WTC11 (cell line): Measurements from ENCODE around the gene TRABD. TPM values are rescaled to one million over a fixed set of nuclear protein-coding genes. Genes with fewer than 3 reads are reported as not detected.

Experiments
- ATAC-seq: fragments of 200-7000 bp; cut with Tn5 transposase; 2 replicates; pipeline ENCODE4 v1.10.0; 2021; ENCODE audit warnings: mild to moderate bottlenecking, moderate library complexity
- CTCF ChIA-PET: fragments of 300-600 bp; sonication (Branson Sonifier 250); formaldehyde crosslinking; loops from one replicate; lab custom pipeline; 2021; ENCODE audit warnings: antibody characterized with exemption; lab: Charles Lee
- POLR2A ChIA-PET: fragments of 350-600 bp; sonication (Branson Sonifier 250); formaldehyde crosslinking; loops from one replicate; lab custom pipeline; 2021; ENCODE audit warnings: antibody characterized with exemption; lab: Charles Lee
- DNase-seq: peaks from one replicate; pipeline ENCODE4 v3.0.0; 2021; ENCODE audit warnings: low spot score
- H3K27ac Mint-ChIP-seq: 2 replicates; pipeline ENCODE4 v1.8.0; 2021; ENCODE audit warnings: mixed read lengths
- H3K27me3 Mint-ChIP-seq: 2 replicates; pipeline ENCODE4 v1.8.0; 2021; ENCODE audit warnings: low read depth, mild to moderate bottlenecking, moderate library complexity, mixed read lengths
- H3K36me3 Mint-ChIP-seq: 2 replicates; pipeline ENCODE4 v1.8.0; 2021; ENCODE audit warnings: mixed read lengths
- H3K4me1 Mint-ChIP-seq: 2 replicates; pipeline ENCODE4 v1.8.0; 2022; ENCODE audit warnings: mixed read lengths
- H3K4me3 Mint-ChIP-seq: 2 replicates; pipeline ENCODE4 v1.8.0; 2021; ENCODE audit warnings: mild to moderate bottlenecking, moderate library complexity, mixed read lengths
- H3K9me3 Mint-ChIP-seq: 2 replicates; pipeline ENCODE4 v1.8.0; 2021; ENCODE audit warnings: mixed read lengths
- CREM ChIP-seq: sonication (generic); formaldehyde crosslinking; IDR thresholded peaks from 2 replicates; pipeline ENCODE4 v1.8.1; 2022; ENCODE audit warnings: mild to moderate bottlenecking, missing genetic modification reagents, moderate library complexity
- FOXP1 ChIP-seq: sonication (generic); formaldehyde crosslinking; IDR thresholded peaks from 2 replicates; pipeline ENCODE4 v1.8.0; 2022; ENCODE audit warnings: missing genetic modification reagents, mild to moderate bottlenecking, moderate library complexity, borderline replicate concordance
- GABPB1 ChIP-seq: sonication (generic); formaldehyde crosslinking; IDR thresholded peaks from 2 replicates; pipeline ENCODE4 v1.8.1; 2023; ENCODE audit warnings: mild to moderate bottlenecking, missing genetic modification reagents
- HMGA2 ChIP-seq: fragments of 250-450 bp; sonication (Bioruptor Pico); IDR thresholded peaks from 2 replicates; pipeline ENCODE4 v1.4.0; 2021; ENCODE audit warnings: mild to moderate bottlenecking, moderate library complexity
- IRF2 ChIP-seq: sonication (generic); formaldehyde crosslinking; IDR thresholded peaks from 2 replicates; pipeline ENCODE4 v1.8.0; 2022; ENCODE audit warnings: low read depth, missing genetic modification reagents, borderline replicate concordance
- NFYB ChIP-seq: sonication (generic); formaldehyde crosslinking; conservative IDR thresholded peaks from 2 replicates; pipeline ENCODE4 v1.8.0; 2022; ENCODE audit warnings: low read depth, missing genetic modification reagents
- OVOL2 ChIP-seq: fragments of 250-450 bp; sonication (Bioruptor Pico); IDR thresholded peaks from 2 replicates; pipeline ENCODE4 v1.9.0; 2021; ENCODE audit warnings: mild to moderate bottlenecking, borderline replicate concordance
- RELA ChIP-seq: sonication (generic); formaldehyde crosslinking; IDR thresholded peaks from 2 replicates; pipeline ENCODE4 v1.8.1; 2022; ENCODE audit warnings: missing genetic modification reagents, mild to moderate bottlenecking, borderline replicate concordance
- SOX15 ChIP-seq: fragments of 250-450 bp; sonication (Bioruptor Pico); IDR thresholded peaks from 2 replicates; pipeline ENCODE4 v1.9.0; 2021; ENCODE audit warnings: mild to moderate bottlenecking
- SP1 ChIP-seq: sonication (generic); formaldehyde crosslinking; conservative IDR thresholded peaks from 2 replicates; pipeline ENCODE4 v1.8.1; 2022; ENCODE audit warnings: missing genetic modification reagents
- ZBTB21 ChIP-seq: sonication (generic); formaldehyde crosslinking; IDR thresholded peaks from 2 replicates; pipeline ENCODE4 v1.8.1; 2023; ENCODE audit warnings: mild to moderate bottlenecking, missing genetic modification reagents, borderline replicate concordance
- total RNA-seq: library from RNA; stranded (reverse); gene quantifications from 3 replicates; pipeline ENCODE4 v1.2.3, GENCODE V29; 2021
- TF ChIP-seq, protein P1 (sequence below): sonication (generic); formaldehyde crosslinking; IDR thresholded peaks from 2 replicates; pipeline ENCODE4 v1.8.1; 2022; ENCODE audit warnings: missing genetic modification reagents, borderline replicate concordance
- TF ChIP-seq, protein P2 (sequence below): sonication (generic); formaldehyde crosslinking; IDR thresholded peaks from 2 replicates; pipeline ENCODE4 v1.8.1; 2023; ENCODE audit warnings: mild to moderate bottlenecking, missing genetic modification reagents, moderate library complexity
- TF ChIP-seq, protein P3 (sequence below): sonication (generic); formaldehyde crosslinking; IDR thresholded peaks from 2 replicates; pipeline ENCODE4 v1.8.0; 2022; ENCODE audit warnings: mild to moderate bottlenecking, missing genetic modification reagents
- TF ChIP-seq, protein P4 (sequence below): sonication (generic); formaldehyde crosslinking; conservative IDR thresholded peaks from 2 replicates; pipeline ENCODE4 v1.8.1; 2022; ENCODE audit warnings: mild to moderate bottlenecking, missing genetic modification reagents
- TF ChIP-seq, protein P5 (sequence below): sonication (generic); formaldehyde crosslinking; IDR thresholded peaks from 2 replicates; pipeline ENCODE4 v1.8.0; 2022; ENCODE audit warnings: mild to moderate bottlenecking, missing genetic modification reagents
- TF ChIP-seq, protein P6 (sequence below): fragments of 250-450 bp; sonication (Bioruptor Pico); IDR thresholded peaks from 2 replicates; pipeline ENCODE4 v1.9.0; 2021; ENCODE audit warnings: moderate library complexity, mild to moderate bottlenecking, inconsistent platforms, borderline replicate concordance
- TF ChIP-seq, protein P7 (sequence below): sonication (generic); formaldehyde crosslinking; IDR thresholded peaks from 2 replicates; pipeline ENCODE4 v1.8.0; 2022; ENCODE audit warnings: mild to moderate bottlenecking, missing genetic modification reagents
- TF ChIP-seq, protein P8 (sequence below): fragments of 250-450 bp; sonication (Bioruptor Pico); conservative IDR thresholded peaks from 2 replicates; pipeline ENCODE4 v1.9.0; 2021; ENCODE audit warnings: mild to moderate bottlenecking
- TF ChIP-seq, protein P9 (sequence below): sonication (generic); formaldehyde crosslinking; IDR thresholded peaks from 2 replicates; pipeline ENCODE4 v1.8.1; 2022; ENCODE audit warnings: mild to moderate bottlenecking, moderate library complexity, missing genetic modification reagents

TRABD gene
- total RNA-seq, 1 experiment from 2014 or later, result 90.4 TPM

DNA sequence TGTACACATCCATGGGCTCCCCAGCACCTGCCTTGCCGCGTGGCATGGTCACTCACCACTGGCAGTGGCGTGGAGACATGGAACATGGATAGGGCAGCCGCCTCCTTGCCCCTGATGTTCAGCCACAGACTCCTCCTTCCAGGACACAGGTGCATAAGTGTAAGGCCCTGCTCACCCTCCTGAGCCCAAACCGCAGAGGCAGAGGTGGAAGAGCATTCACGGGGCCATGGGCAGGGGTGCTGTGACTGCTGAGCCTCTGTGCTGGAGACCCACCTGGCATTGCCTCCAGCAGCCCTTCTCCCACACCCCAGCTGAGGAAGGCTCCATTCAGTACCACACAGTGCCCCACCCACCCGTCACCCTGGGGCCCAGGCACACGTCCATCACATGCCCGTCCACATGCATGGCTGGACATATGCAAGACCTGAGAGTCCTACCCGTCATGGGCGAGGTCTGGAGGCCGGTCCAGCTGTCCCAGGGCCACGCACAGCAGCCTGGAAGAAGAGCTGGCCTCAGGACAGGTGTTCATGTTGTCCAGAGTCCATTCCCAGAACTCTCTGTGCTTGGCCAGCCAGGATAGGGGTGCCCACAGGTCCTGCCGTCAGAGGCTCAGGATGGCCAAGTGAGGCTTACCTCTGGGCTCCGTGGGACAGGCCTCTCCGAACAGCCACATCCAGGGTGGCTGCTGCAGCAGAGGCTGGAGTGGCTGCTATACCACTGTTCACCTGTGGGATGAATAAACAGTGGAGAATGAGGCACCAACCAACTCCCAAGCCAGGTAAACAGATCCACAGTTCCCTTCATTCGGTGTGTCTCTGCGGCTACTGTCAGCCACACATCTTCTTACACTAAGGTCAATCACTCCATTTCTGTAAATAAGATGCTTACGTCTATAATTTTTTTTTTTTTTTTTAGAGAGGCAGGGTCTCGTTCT lies 60.8 kb downstream of the TRABD start:
- no peaks in the 10 kb centered on the region for H3K9me3 Mint-ChIP-seq
- ChIA-PET POLR2A (no interaction called here), CTCF (interaction anchor here (2.0 kb wide), 1 partner anchor 95 kb away, joined by 5 read pairs; no protein-coding TSS in a partner anchor)
- H3K4me3 Mint-ChIP-seq, result peak overlapping the region; percentile 63
- H3K4me1 Mint-ChIP-seq, result peaks cover 19% of the 10 kb centered on the region
- DNase-seq, result no peak
- H3K27me3 Mint-ChIP-seq, result no peaks in the 10 kb centered on the region; the same call in 1 of the 2 replicates
- ATAC-seq, result no peak
- 0 out of 2 replicates have a peak, but pooled peaks cover 2% of the 10 kb centered on the region for H3K36me3 Mint-ChIP-seq
- TF ChIP-seq, protein P1, sequence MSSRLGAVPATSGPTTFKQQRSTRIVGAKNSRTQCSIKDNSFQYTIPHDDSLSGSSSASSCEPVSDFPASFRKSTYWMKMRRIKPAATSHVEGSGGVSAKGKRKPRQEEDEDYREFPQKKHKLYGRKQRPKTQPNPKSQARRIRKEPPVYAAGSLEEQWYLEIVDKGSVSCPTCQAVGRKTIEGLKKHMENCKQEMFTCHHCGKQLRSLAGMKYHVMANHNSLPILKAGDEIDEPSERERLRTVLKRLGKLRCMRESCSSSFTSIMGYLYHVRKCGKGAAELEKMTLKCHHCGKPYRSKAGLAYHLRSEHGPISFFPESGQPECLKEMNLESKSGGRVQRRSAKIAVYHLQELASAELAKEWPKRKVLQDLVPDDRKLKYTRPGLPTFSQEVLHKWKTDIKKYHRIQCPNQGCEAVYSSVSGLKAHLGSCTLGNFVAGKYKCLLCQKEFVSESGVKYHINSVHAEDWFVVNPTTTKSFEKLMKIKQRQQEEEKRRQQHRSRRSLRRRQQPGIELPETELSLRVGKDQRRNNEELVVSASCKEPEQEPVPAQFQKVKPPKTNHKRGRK (CRISPR knock-in tag), result no peak
- TF ChIP-seq, protein P2, sequence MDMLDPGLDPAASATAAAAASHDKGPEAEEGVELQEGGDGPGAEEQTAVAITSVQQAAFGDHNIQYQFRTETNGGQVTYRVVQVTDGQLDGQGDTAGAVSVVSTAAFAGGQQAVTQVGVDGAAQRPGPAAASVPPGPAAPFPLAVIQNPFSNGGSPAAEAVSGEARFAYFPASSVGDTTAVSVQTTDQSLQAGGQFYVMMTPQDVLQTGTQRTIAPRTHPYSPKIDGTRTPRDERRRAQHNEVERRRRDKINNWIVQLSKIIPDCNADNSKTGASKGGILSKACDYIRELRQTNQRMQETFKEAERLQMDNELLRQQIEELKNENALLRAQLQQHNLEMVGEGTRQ (CRISPR knock-in tag), result no peak
- TF ChIP-seq, protein P3, sequence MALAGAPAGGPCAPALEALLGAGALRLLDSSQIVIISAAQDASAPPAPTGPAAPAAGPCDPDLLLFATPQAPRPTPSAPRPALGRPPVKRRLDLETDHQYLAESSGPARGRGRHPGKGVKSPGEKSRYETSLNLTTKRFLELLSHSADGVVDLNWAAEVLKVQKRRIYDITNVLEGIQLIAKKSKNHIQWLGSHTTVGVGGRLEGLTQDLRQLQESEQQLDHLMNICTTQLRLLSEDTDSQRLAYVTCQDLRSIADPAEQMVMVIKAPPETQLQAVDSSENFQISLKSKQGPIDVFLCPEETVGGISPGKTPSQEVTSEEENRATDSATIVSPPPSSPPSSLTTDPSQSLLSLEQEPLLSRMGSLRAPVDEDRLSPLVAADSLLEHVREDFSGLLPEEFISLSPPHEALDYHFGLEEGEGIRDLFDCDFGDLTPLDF (CRISPR knock-in tag), result no peak
- TF ChIP-seq, protein P4, sequence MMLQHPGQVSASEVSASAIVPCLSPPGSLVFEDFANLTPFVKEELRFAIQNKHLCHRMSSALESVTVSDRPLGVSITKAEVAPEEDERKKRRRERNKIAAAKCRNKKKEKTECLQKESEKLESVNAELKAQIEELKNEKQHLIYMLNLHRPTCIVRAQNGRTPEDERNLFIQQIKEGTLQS (CRISPR knock-in tag), result no peak
- TF ChIP-seq, protein P5, sequence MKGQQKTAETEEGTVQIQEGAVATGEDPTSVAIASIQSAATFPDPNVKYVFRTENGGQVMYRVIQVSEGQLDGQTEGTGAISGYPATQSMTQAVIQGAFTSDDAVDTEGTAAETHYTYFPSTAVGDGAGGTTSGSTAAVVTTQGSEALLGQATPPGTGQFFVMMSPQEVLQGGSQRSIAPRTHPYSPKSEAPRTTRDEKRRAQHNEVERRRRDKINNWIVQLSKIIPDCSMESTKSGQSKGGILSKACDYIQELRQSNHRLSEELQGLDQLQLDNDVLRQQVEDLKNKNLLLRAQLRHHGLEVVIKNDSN (CRISPR knock-in tag), result no peak
- H3K27ac Mint-ChIP-seq, result no peak overlapping the region

DNA sequence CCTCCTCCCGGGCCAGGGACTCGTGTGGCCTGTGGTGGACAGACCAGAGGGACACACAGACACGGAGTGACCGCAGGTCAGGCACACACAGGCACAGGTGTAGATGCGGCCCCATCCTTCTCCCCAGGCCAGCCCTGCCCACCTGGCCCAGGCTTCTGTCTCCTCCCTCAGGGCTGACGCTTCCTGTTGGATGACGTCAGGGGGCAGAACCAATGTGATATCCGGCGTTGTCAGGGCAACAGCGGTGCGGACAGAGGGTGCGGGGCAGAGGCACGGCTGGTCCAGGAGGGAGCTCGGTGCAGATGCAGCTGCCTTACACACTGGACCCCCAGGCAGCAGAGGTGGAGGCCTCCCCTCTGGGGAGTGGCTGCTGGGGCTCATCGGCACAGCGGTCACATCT lies 62.0 kb downstream of the TRABD start:
- Mint-ChIP-seq H3K27ac (no peak overlapping the region), H3K4me1 (peaks cover 15% of the 10 kb centered on the region), H3K9me3 (no peaks in the 10 kb centered on the region), H3K4me3 (peak overlapping the region; percentile 45), H3K36me3 (0 out of 2 replicates have a peak, but pooled peaks cover 2% of the 10 kb centered on the region), H3K27me3 (no peaks in the 10 kb centered on the region; the same call in 1 of the 2 replicates)
- ATAC-seq (peak; percentile 14), DNase-seq (peak; percentile 80)
- TF ChIP-seq, protein P6, sequence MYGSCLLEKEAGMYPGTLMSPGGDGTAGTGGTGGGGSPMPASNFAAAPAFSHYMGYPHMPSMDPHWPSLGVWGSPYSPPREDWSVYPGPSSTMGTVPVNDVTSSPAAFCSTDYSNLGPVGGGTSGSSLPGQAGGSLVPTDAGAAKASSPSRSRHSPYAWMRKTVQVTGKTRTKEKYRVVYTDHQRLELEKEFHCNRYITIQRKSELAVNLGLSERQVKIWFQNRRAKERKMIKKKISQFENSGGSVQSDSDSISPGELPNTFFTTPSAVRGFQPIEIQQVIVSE, result no peak
- TF ChIP-seq SP1 (CRISPR knock-in tag) (no peak), FOXP1 (no peak), HMGA2 (CRISPR knock-in tag) (no peak), NFYB (no peak), ZBTB21 (CRISPR knock-in tag) (peak; percentile 81; the same call in 1 of the 2 replicates), CREM (CRISPR knock-in tag) (no peak; the same call in 1 of the 2 replicates), IRF2 (CRISPR knock-in tag) (no peak), SOX15 (no peak), RELA (CRISPR knock-in tag) (no peak), GABPB1 (CRISPR knock-in tag) (no peak), OVOL2 (CRISPR knock-in tag) (no peak)
- TF ChIP-seq, protein P3 (CRISPR knock-in tag), result no peak
- TF ChIP-seq, protein P7, sequence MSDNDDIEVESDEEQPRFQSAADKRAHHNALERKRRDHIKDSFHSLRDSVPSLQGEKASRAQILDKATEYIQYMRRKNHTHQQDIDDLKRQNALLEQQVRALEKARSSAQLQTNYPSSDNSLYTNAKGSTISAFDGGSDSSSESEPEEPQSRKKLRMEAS (CRISPR knock-in tag), result 0 out of 2 replicates have a peak, but pooled peaks have one; percentile 25
- TF ChIP-seq, protein P8, sequence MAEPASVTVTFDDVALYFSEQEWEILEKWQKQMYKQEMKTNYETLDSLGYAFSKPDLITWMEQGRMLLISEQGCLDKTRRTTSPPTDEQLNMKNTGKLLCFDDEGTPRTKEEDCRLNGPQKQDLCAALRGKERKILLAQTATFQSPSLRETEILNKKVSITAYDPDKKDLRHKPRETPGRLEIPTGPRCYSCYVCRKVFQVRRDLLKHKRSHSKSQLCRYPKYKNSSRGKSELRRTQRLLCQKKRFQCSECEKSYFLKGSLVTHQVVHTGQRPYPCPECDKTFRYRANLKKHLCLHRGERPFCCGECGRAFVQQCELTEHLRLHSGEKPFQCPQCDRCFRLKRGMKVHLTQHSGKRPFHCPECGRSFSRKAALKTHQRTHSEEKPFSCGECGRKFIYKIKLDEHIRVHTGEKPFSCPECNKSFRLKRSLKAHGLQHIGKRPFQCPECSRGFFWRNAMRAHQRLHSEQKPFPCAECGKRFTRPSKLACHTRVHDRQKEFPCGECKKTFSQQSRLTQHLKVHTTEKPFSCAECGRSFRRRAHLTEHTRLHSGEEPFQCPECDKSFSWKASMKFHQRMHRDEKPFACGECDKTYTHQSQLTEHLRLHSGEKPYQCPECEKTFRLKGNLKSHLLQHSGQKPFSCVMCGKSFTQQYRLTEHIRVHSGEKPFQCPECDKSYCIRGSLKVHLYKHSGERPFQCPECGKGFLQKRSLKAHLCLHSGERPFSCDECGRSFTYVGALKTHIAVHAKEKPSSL (CRISPR knock-in tag), result no peak
- TF ChIP-seq, protein P9, sequence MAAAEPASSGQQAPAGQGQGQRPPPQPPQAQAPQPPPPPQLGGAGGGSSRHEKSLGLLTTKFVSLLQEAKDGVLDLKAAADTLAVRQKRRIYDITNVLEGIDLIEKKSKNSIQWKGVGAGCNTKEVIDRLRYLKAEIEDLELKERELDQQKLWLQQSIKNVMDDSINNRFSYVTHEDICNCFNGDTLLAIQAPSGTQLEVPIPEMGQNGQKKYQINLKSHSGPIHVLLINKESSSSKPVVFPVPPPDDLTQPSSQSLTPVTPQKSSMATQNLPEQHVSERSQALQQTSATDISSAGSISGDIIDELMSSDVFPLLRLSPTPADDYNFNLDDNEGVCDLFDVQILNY (CRISPR knock-in tag), result no peak
- TF ChIP-seq, protein P5 (CRISPR knock-in tag), result no peak
- CTCF ChIA-PET, result interaction anchor here (0.5 to 1.0 kb wide), 3 partner anchors 11 to 51 kb away, joined by 4 to 6 read pairs (median 6); no protein-coding TSS in a partner anchor
- POLR2A ChIA-PET, result no interaction called here
